Activated CD8-positive, alpha-beta memory T cell treated with anti-CD3 and anti-CD28 coated beads for 36 hours (primary cell): Measurements from ENCODE around the gene MAFG. TPM values are rescaled to one million over a fixed set of nuclear protein-coding genes. Genes with fewer than 3 reads are reported as not detected.
"Not testable (repeated sequence)": the region's sequence is repeated elsewhere in the genome, so short reads cannot be mapped to it uniquely, and the experiment has no call there.

Experiments
- CTCF ChIA-PET: fragments of 350-600 bp; sonication (Branson Sonifier 250); formaldehyde crosslinking; loops from one replicate; lab custom pipeline; 2021; ENCODE audit warnings: antibody characterized with exemption; lab: Charles Lee
- POLR2A ChIA-PET: fragments of 350-600 bp; sonication (Branson Sonifier 250); formaldehyde crosslinking; loops from one replicate; lab custom pipeline; 2021; ENCODE audit warnings: antibody characterized with exemption; lab: Charles Lee
- total RNA-seq, 2 experiments: library from RNA; stranded (reverse); gene quantifications; one replicate each; pipeline ENCODE4 v1.2.3, GENCODE V29; 2021

Gene MAFG
- total RNA-seq, 2 experiments from 2014 or later = 28.2 to 29.7 TPM

- CTCF ChIA-PET = interaction anchor here (0.6 to 2.3 kb wide), 31 partner anchors 8 to 373 kb away, joined by 3 to 66 read pairs (median 4); partner anchors contain the start of genes ASPSCR1, CENPX, DUS1L and LRRC45
- POLR2A ChIA-PET = interaction anchor here (0.9 to 1.1 kb wide), 4 partner anchors 17 to 77 kb away, joined by 3 to 4 read pairs (median 3); partner anchors contain the start of genes ASPSCR1 and DCXR
Observed at GRCh38 chr17:81960130-81960958, 32.8 kb upstream of the MAFG start.

- POLR2A ChIA-PET = interaction anchor here (0.7 to 1.1 kb wide), 7 partner anchors 18 to 78 kb away, joined by 3 to 4 read pairs (median 3); partner anchors contain the start of genes ASPSCR1 and DCXR
- CTCF ChIA-PET = interaction anchor here (0.6 to 2.3 kb wide), 32 partner anchors 9 to 275 kb away, joined by 3 to 66 read pairs (median 4); partner anchors contain the start of genes ASPSCR1, CENPX, DUS1L and LRRC45
Observed at GRCh38 chr17:81959362-81960129, 32.0 kb upstream of the MAFG start.

- POLR2A ChIA-PET = interaction anchor here (0.7 to 1.1 kb wide), 6 partner anchors 18 to 79 kb away, joined by 3 to 4 read pairs (median 4); partner anchors contain the start of genes ASPSCR1 and DCXR
Observed at GRCh38 chr17:81958633-81959342, 31.3 kb upstream of the MAFG start.

GRCh38 chr17:81957691-81958432 is 30.3 kb upstream of the MAFG start:
- CTCF ChIA-PET = interaction anchor here (0.6 to 1.0 kb wide), 2 partner anchors 62 to 64 kb away, joined by 3 read pairs; partner anchors contain the start of gene CENPX
- POLR2A ChIA-PET = no interaction called here

More at GRCh38 chr17:81958633-81959342, 31.3 kb upstream of the MAFG start:
- CTCF ChIA-PET = interaction anchor here (0.6 to 2.3 kb wide), 26 partner anchors 8 to 256 kb away, joined by 3 to 66 read pairs (median 5); partner anchors contain the start of genes ASPSCR1, CENPX, DUS1L and LRRC45

- CTCF ChIA-PET = interaction anchor here (1.0 kb wide), 1 partner anchor 63 kb away, joined by 3 read pairs; no protein-coding TSS in a partner anchor
- POLR2A ChIA-PET = no interaction called here
Observed at GRCh38 chr17:81956607-81957589, 29.4 kb upstream of the MAFG start.

GRCh38 chr17:81955756-81956544 is 28.4 kb upstream of the MAFG start:
- CTCF ChIA-PET = interaction anchor here (1.1 to 1.2 kb wide), 2 partner anchors 65 to 110 kb away, joined by 3 read pairs; no protein-coding TSS in a partner anchor
- POLR2A ChIA-PET = no interaction called here

GRCh38 chr17:81955058-81955681 is 27.6 kb upstream of the MAFG start:
- POLR2A ChIA-PET = no interaction called here
- CTCF ChIA-PET = interaction anchor here (1.1 to 1.2 kb wide), 2 partner anchors 65 to 111 kb away, joined by 3 read pairs; no protein-coding TSS in a partner anchor

- ChIA-PET CTCF (interaction anchor here (0.7 to 1.2 kb wide), 4 partner anchors 16 to 66 kb away, joined by 3 to 4 read pairs (median 4); no protein-coding TSS in a partner anchor), POLR2A (no interaction called here)
Observed at GRCh38 chr17:81954131-81955057, 26.9 kb upstream of the MAFG start.

- POLR2A ChIA-PET = not testable (repeated sequence)
- CTCF ChIA-PET = interaction anchor here (0.7 to 1.2 kb wide), 2 partner anchors 32 to 66 kb away, joined by 4 read pairs; no protein-coding TSS in a partner anchor
Observed at GRCh38 chr17:81953443-81953842, 25.9 kb upstream of the MAFG start.

- POLR2A ChIA-PET = no interaction called here
- CTCF ChIA-PET = interaction anchor here (1.2 kb wide), 1 partner anchor 67 kb away, joined by 4 read pairs; no protein-coding TSS in a partner anchor
Observed at GRCh38 chr17:81952792-81953228, 25.3 kb upstream of the MAFG start.

- ChIA-PET POLR2A (no interaction called here), CTCF (interaction anchor here (1.8 kb wide), 1 partner anchor 7 kb away, joined by 5 read pairs; no protein-coding TSS in a partner anchor)
Observed at GRCh38 chr17:81951785-81952684, 24.5 kb upstream of the MAFG start.

- POLR2A ChIA-PET = interaction anchor here (0.7 kb wide), 1 partner anchor 237 kb away, joined by 3 read pairs; no protein-coding TSS in a partner anchor
Observed at GRCh38 chr17:81950501-81950900, 23.0 kb upstream of the MAFG start.

More at GRCh38 chr17:81950501-81950900, 23.0 kb upstream of the MAFG start:
- CTCF ChIA-PET = interaction anchor here (1.8 kb wide), 1 partner anchor 9 kb away, joined by 5 read pairs; no protein-coding TSS in a partner anchor
